Measurements from ENCODE around the gene DMXL1.

Gene DMXL1

DNA sequence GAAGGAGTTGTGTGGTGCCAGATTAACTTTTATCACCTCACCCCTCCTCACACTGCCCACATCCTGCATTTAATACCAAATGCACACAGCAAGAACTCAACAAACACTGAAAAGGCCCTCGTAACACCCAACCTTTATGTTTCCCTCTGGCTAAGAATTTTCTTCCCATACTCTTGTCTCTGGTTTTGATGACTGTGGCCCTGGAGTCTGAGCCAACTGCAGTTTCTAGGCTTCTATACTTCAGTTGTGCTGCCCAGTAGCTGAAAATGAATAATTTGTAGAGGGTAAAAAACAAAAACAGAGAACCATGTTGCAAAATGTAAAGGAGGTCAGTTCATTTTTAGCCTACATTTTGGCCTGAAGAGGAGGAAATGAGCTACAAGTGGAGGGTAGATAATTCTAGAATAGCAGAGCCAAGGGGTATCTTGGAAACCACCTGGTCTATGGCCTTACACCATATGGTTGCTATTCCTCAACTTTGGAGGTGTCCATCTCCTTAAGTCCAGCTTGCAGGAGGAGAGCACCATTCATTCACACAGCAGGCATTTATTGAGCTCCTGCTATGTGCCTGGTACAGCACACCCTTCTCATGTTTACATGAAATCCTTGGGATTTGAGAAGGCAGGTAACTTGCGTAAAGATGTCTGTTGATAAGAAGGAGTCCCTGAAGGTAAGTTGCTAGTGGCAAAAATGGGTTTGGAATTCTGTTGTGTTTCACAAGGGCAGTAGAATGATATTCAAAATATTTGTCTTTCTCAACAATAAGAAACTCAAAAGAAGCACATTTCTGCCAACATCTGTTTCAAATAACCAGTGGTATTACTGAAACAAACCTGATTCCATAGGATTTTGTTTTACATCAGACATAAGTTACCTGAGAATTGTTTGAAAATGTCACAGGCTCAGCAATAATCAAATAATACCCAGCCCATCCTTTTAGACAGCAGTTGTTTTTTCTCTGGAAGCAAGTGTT is 201.2 kb downstream of the DMXL1 start:
- peak overlapping the region; percentile 71; the same call in 1 of the 2 replicates for H3K27ac ChIP-seq
- no peak for TF ChIP-seq ZFX (IDR thresholded peaks at IDR 0.05)
- TF ChIP-seq, protein P1, sequence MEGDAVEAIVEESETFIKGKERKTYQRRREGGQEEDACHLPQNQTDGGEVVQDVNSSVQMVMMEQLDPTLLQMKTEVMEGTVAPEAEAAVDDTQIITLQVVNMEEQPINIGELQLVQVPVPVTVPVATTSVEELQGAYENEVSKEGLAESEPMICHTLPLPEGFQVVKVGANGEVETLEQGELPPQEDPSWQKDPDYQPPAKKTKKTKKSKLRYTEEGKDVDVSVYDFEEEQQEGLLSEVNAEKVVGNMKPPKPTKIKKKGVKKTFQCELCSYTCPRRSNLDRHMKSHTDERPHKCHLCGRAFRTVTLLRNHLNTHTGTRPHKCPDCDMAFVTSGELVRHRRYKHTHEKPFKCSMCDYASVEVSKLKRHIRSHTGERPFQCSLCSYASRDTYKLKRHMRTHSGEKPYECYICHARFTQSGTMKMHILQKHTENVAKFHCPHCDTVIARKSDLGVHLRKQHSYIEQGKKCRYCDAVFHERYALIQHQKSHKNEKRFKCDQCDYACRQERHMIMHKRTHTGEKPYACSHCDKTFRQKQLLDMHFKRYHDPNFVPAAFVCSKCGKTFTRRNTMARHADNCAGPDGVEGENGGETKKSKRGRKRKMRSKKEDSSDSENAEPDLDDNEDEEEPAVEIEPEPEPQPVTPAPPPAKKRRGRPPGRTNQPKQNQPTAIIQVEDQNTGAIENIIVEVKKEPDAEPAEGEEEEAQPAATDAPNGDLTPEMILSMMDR (conservative IDR thresholded peaks at IDR 0.05), result no peak

DNA sequence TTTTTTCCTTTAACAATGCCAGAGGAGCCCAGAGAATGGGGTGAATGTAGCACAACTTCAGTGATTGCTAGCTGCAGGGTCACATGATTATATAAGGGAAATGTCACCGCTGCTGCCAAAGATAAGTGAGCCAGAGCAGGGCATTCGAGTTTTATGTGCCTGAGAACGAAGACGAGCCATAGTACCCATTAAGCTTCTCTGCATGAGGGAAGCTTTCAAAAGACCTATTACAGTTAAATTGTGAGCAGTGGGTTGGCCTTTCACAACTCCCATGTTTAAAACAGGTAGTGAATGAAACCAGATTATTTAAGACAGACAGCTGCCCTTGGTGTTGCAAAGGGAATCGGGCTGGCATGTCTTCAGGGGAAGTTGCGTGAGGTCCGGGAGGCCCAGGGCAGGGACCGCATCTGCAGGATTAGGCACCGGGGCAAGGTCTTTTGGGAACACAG is 202.5 kb downstream of the DMXL1 start:
- TF ChIP-seq, protein P1 (conservative IDR thresholded peaks at IDR 0.05), result no peak
- TF ChIP-seq ZFX (IDR thresholded peaks at IDR 0.05), result no peak
- peak overlapping the region; percentile 52 for H3K27ac ChIP-seq

DNA sequence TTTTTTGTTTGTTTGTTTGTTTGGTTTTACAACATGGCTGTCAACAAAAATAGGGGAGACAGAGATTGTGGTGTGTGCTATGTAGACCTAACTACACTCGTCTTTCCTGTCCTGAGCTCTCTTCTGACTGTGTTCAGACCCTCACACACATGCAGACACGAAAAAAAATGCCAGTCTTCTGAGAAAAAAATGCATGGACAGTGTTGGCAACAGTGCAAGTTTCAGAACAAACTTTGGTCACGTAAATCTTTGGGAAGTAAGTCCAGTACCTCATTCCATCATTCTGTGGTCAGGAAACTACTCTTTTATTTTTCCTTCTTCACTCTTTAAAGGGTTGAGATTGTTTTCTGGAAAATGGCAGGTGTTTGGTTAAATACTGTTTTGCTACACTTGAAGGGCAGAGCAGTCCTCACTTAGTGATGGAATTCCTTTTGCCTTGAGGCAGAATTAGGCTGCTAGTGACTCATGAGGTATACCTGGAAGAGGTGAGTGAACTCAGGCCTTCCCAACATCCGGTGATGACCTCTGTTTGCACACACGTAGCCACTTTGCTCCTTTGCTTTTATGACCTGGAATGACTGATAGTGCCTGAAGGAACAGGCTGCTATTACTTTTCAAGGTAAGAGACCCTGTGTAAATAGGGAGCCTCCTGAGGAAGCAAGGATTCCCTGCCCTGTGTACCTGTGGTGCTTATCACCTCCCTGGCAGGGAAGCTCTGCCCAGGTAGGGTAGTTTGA is 203.3 kb downstream of the DMXL1 start:
- TF ChIP-seq, protein P1 (conservative IDR thresholded peaks at IDR 0.05), result no peak
- no peak for TF ChIP-seq ZFX (IDR thresholded peaks at IDR 0.05)
- peak overlapping the region; percentile 52 for H3K27ac ChIP-seq

DNA sequence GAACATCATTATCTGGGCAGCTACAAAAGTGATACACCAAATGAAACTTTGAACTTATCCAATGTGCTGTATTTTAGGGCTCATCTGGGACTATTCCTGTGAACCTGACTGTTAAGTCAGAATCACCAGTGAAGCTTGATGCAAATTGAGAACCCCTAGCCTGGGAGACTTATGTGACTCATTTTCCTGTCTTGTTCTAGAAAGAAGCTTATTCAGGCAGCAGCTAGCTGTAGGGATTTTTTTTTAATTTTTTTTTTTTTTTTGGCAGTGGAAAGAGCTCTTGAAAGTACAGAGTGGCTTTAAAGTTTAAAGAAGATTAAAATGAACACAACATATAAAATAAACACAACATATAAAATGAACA is 203.9 kb downstream of the DMXL1 start:
- H3K27ac ChIP-seq, result peak overlapping the region; percentile 52; the same call in 1 of the 2 replicates
- no peak for TF ChIP-seq ZFX (IDR thresholded peaks at IDR 0.05)
- TF ChIP-seq, protein P1 (conservative IDR thresholded peaks at IDR 0.05), result no peak

DNA sequence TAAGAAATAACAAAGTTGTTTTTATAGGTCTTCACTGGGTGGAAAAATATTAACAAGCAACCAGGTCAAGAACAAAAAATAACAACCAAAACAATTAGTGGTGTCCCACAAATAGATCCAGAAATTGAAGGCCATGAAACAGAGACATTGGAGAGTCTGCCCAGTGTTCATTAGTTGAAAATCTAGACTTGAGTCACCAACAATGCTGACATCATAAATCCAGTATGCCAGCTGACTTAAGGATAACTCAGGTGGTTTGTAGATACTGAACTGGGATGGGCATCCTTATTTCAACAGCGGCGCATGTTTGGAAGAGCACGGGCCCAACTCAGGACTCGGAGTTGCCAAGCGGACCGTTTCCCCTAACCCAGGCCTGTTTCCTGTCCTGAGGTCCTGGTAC is 204.3 kb downstream of the DMXL1 start:
- TF ChIP-seq, protein P1 (conservative IDR thresholded peaks at IDR 0.05), result no peak
- TF ChIP-seq ZFX (IDR thresholded peaks at IDR 0.05), result no peak
- H3K27ac ChIP-seq, result no peak overlapping the region

DNA sequence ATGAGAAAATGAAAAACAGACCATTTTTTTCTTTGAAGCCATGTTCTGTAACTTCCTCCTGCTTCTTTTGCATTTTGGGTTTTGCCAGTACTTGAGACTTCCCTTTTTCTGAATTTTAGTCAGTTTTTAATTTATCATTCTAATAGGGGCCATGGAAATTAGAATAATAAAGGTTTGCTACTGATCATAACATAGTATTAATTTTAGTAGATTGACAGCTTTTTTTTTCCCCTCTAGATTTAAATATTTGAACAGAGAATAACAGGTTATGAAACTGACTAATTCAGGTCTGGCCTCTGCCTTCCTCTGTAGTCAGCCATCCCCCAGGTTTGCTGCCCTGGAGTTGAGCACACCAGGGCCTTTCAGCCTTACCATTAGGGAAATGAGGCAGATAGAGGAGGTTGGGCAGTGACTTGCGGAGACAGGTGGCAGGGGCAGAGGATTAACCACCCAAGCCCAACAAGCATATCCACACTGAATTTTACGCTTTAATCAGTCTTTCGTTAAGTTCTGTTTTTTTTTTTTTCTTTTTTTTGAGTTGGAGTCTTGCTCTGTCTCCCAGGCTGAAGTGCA is 204.8 kb downstream of the DMXL1 start:
- TF ChIP-seq, protein P1 (conservative IDR thresholded peaks at IDR 0.05), result no peak
- no peak for TF ChIP-seq ZFX (IDR thresholded peaks at IDR 0.05)
- no peak overlapping the region for H3K27ac ChIP-seq
